Keratinocyte (primary cell): Measurements from ENCODE around the gene IL1RAP. TPM values are rescaled to one million over a fixed set of nuclear protein-coding genes. Genes with fewer than 3 reads are reported as not detected.

ENCODE experiments used
- DNase-seq: peaks from one replicate; pipeline ENCODE4 v3.0.0-alpha.2; 2011; ENCODE audit warnings: low read depth, missing footprints, low spot score
- FAIRE-seq: peaks from 2 replicates; lab custom pipeline; 2011; peaks lifted over from hg19 to GRCh38; lab: Jason Lieb, UNC
- H2AFZ ChIP-seq: 2 replicates; pipeline ENCODE4 v1.6.0; 2012; ENCODE audit warnings: low read length, control low read depth, inconsistent platforms; ENCODE audit not compliant: control insufficient read depth
- H3K27ac ChIP-seq: 2 replicates; pipeline ENCODE4 v1.5.1; 2011; ENCODE audit warnings: low read length; ENCODE audit not compliant: control insufficient read depth, insufficient read depth
- H3K27me3 ChIP-seq: 3 replicates; pipeline ENCODE4 v1.6.0; 2011; ENCODE audit warnings: low read length; ENCODE audit not compliant: control insufficient read depth, insufficient read depth; ENCODE audit errors: extremely low read depth
- H3K36me3 ChIP-seq, 2 experiments: 2 replicates in 1 of 2; 3 replicates in 1 of 2; pipeline ENCODE4 v1.5.1; 2011; ENCODE audit warnings: low read length in 2 of 2, mild to moderate bottlenecking in 1 of 2; ENCODE audit not compliant: control insufficient read depth in 2 of 2, insufficient read depth in 2 of 2; ENCODE audit errors: extremely low read depth in 1 of 2
- H3K4me1 ChIP-seq: 3 replicates; pipeline ENCODE4 v1.5.1; 2011; ENCODE audit warnings: low read length; ENCODE audit not compliant: control insufficient read depth, insufficient read depth; ENCODE audit errors: extremely low read depth
- H3K4me2 ChIP-seq: 3 replicates; pipeline ENCODE4 v1.6.0; 2011; ENCODE audit warnings: low read depth, low read length; ENCODE audit not compliant: control insufficient read depth, insufficient read depth; ENCODE audit errors: extremely low read depth
- H3K4me3 ChIP-seq, 3 experiments: fragments of 200-600 bp in 1 of 3; sonication (generic) in 1 of 3; 2 replicates in 2 of 3; 3 replicates in 1 of 3; pipeline ENCODE4 v1.5.1; 2011 to 2016; ENCODE audit warnings: low read length in 3 of 3, mild to moderate bottlenecking in 3 of 3, control low read depth in 2 of 3, inconsistent platforms in 1 of 3, low read depth in 1 of 3, mixed read lengths in 1 of 3, mixed run types in 1 of 3, moderate library complexity in 1 of 3; ENCODE audit not compliant: control insufficient read depth in 2 of 3, insufficient read depth in 2 of 3; ENCODE audit errors: extremely low read depth in 1 of 3
- H3K79me2 ChIP-seq: 2 replicates; pipeline ENCODE4 v1.6.0; 2012; ENCODE audit warnings: low read length; ENCODE audit not compliant: control insufficient read depth, insufficient read depth
- H3K9ac ChIP-seq: 3 replicates; pipeline ENCODE4 v1.6.0; 2011; ENCODE audit warnings: low read length; ENCODE audit not compliant: control insufficient read depth, insufficient read depth; ENCODE audit errors: extremely low read depth
- H3K9me1 ChIP-seq: 3 replicates; pipeline ENCODE4 v1.6.0; 2011; ENCODE audit warnings: low read length; ENCODE audit not compliant: control insufficient read depth, insufficient read depth; ENCODE audit errors: extremely low read depth
- H3K9me3 ChIP-seq: 2 replicates; pipeline ENCODE4 v1.5.1; 2012; ENCODE audit warnings: low read depth, low read length; ENCODE audit not compliant: control insufficient read depth
- H4K20me1 ChIP-seq: 3 replicates; pipeline ENCODE4 v1.6.0; 2011; ENCODE audit warnings: low read length; ENCODE audit not compliant: control insufficient read depth, insufficient read depth; ENCODE audit errors: extremely low read depth
- CTCF ChIP-seq, 3 experiments: IDR thresholded peaks in 1 of 3; conservative IDR thresholded peaks in 1 of 3; optimal IDR thresholded peaks in 1 of 3; 2 replicates in 2 of 3; 3 replicates in 1 of 3; pipeline versions ENCODE3 to v1.5.1; 2011; ENCODE audit warnings: low read length in 3 of 3, mild to moderate bottlenecking in 3 of 3, moderate library complexity in 2 of 3, control low read depth in 1 of 3, inconsistent platforms in 1 of 3; ENCODE audit not compliant: insufficient read depth in 2 of 3; ENCODE audit errors: extremely low read depth in 1 of 3
- EZH2 ChIP-seq: IDR thresholded peaks from one replicate; pipeline ENCODE4 v1.6.1; 2012; ENCODE audit warnings: inconsistent platforms, mild to moderate bottlenecking, low read length, moderate library complexity
- dilution Hi-C: fragments of 300-500 bp; cut with MboI; formaldehyde crosslinking; loops from one replicate; pipeline ENCODE4 v1.7.0; 2020; ENCODE audit warnings: low sequenced_read_pairs; ENCODE audit not compliant: extremely low pct_ligation_motif_present
- polyA plus RNA-seq, 5 experiments: library from polyadenylated mRNA; depleted of rRNA in 3 of 5; stranded (reverse) in 3 of 5; stranded (forward) in 1 of 5; unstranded in 1 of 5; fragments of >200 nt; gene quantifications; 1 replicate in 1 of 5; 2 replicates in 3 of 5; 3 replicates in 1 of 5; pipeline versions ENCODE4 v1.2.1 to v1.2.3, GENCODE V29; 2011 to 2012; ENCODE audit warnings: missing spikeins in 2 of 5, low read depth in 1 of 5, low replicate concordance in 1 of 5

IL1RAP gene
- polyA plus RNA-seq, 1 donor (not counting 4 experiments of a cell fraction or from before 2014, with no cell fraction given): 69.7 TPM

GRCh38 chr3:190619761-190620160 is 105.9 kb downstream of the IL1RAP start:
- TF ChIP-seq CTCF (optimal IDR thresholded peaks at IDR 0.05 in 1 of 3, IDR thresholded peaks at IDR 0.05 in 1 of 3, conservative IDR thresholded peaks at IDR 0.05 in 1 of 3; ENCODE audit: extremely low read depth in 1 of 3, insufficient read depth in 2 of 3, low read length in 3 of 3): no peak
- no peak for TF ChIP-seq EZH2
- H3K9ac ChIP-seq: no peak overlapping the region
- H3K27me3 ChIP-seq: no peaks in the 10 kb centered on the region
- no peaks in the 10 kb centered on the region for H3K4me1 ChIP-seq
- no peaks in the 10 kb centered on the region for H3K9me1 ChIP-seq
- H3K4me3 ChIP-seq: no peak overlapping the region
- H3K9me3 ChIP-seq: no peaks in the 10 kb centered on the region
- FAIRE-seq (no peak), DNase-seq (no peak)
- dilution Hi-C loops: no loop called here
- H3K27ac ChIP-seq: no peak overlapping the region
- H3K36me3 ChIP-seq: peaks cover 11 to 20% of the 10 kb centered on the region in 2 experiments
- no peak overlapping the region for H3K4me2 ChIP-seq
- no peaks in the 10 kb centered on the region for H4K20me1 ChIP-seq
- H3K79me2 ChIP-seq: peaks cover 2% of the 10 kb centered on the region
- no peak overlapping the region for H2AFZ ChIP-seq

- H3K9me3 ChIP-seq: no peaks in the 10 kb centered on the region
- H3K27ac ChIP-seq: no peak overlapping the region
- H3K9ac ChIP-seq: no peak overlapping the region
- no peaks in the 10 kb centered on the region for H4K20me1 ChIP-seq
- FAIRE-seq (no peak), DNase-seq (no peak)
- H3K4me2 ChIP-seq: no peak overlapping the region
- TF ChIP-seq CTCF (optimal IDR thresholded peaks at IDR 0.05 in 1 of 3, IDR thresholded peaks at IDR 0.05 in 1 of 3, conservative IDR thresholded peaks at IDR 0.05 in 1 of 3; ENCODE audit: extremely low read depth in 1 of 3, insufficient read depth in 2 of 3, low read length in 3 of 3) (no peak), EZH2 (no peak)
- no peaks in the 10 kb centered on the region for H3K4me1 ChIP-seq
- H2AFZ ChIP-seq: no peak overlapping the region
- peaks cover 2% of the 10 kb centered on the region for H3K79me2 ChIP-seq
- H3K9me1 ChIP-seq: no peaks in the 10 kb centered on the region
- H3K4me3 ChIP-seq: no peak overlapping the region
- H3K27me3 ChIP-seq: no peaks in the 10 kb centered on the region
- dilution Hi-C loops: no loop called here
- peaks cover 12 to 25% of the 10 kb centered on the region in 2 experiments for H3K36me3 ChIP-seq
These were observed 107.2 kb downstream of the IL1RAP start for GRCh38 chr3:190620886-190621608.
